ENCODE data around the gene CPM.
"Not testable (repeated sequence)": the region's sequence is repeated elsewhere in the genome, so short reads cannot be mapped to it uniquely, and the experiment has no call there.

CPM gene

GRCh38 chr12:68876461-68876860 is 56.5 kb downstream of the CPM start:
- no peak for DNase-seq

DNA sequence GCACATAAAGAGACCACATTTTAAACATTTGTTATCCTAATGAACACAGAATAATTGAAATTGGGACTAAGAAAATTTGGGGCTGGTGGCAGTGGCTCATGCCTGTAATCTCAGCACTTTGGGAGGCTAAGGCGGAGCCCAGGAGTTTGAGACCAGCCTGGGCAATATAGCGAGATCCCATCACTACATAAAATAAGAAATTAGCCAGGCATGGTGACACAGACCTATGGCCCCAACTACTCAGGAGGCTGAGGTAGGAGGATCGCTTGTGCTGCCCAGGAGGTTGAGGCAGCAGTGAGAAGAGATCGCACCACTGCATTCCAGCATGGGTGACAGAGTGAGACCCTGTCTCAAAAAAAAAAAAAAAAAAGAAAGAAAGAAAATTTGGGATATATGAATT is 59.7 kb downstream of the CPM start:
- no peak for DNase-seq

GRCh38 chr12:68871921-68872320 is 61.0 kb downstream of the CPM start:
- DNase-seq: no peak

DNA sequence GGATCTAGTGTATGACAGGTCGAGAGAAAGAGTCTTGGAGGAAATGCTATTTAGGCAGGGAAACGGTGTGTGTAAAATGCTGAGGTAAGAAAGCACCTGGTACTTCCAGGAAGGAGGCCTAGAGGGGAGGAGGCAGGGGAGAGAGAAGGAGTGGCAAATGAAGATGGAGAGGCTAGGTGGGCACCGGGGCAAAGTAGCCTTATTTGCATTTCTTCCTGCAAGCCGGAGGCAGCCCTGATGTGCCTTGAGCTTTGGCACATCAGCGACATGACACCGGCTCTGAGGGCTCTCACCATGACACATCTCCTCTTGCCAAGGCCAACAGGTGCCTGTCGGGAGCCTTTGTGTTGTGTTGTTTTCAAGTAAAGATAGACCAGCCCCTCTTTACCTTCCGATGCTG is 61.6 kb downstream of the CPM start:
- DNase-seq: no peak

- DNase-seq: no peak
Measured at GRCh38 chr12:68870443-68870842, 62.5 kb downstream of the CPM start.

DNA sequence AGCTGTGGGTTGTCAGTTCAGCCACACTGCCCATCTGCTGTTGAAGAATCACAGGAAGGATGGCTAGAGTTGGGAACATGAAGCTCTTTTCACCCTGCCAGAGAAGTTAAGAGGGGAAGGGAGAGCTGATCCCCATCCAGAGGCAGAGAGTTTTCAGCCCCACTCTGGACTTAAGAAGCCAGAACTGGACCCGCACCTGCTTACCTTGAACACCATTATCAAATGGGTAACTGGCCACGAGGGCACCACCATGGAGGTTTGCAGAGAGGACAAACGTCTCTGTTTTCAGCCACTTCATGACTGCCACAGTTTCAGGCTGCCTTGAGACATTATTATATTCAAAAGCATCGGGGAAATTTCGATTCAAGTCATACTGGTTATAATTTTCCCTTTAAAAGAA is 63.0 kb downstream of the CPM start:
- no peak for DNase-seq

GRCh38 chr12:68868043-68868790 is 64.8 kb downstream of the CPM start:
- DNase-seq: no peak

DNA sequence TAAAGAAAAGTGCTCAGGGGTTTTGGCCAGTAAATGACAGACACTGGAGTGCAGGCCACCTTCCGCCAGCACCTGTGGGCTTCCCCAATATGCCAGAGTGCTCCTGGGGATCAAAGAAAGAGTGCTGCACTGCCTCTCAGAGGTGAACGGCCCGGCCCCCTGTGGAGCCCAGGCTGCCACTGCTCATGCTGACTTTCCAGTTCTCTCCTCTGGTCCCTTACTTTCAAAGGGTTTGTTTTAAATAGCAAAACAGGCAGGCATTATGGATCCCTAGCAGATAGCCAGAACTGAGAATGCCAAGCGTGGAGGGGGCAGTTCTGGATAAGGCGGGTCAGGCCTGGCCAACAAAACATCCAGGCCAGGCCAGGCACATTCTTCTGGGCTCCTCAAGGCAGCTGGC is 65.4 kb downstream of the CPM start:
- no peak for DNase-seq

GRCh38 chr12:68866950-68867349 is 66.0 kb downstream of the CPM start:
- no peak for DNase-seq

DNA sequence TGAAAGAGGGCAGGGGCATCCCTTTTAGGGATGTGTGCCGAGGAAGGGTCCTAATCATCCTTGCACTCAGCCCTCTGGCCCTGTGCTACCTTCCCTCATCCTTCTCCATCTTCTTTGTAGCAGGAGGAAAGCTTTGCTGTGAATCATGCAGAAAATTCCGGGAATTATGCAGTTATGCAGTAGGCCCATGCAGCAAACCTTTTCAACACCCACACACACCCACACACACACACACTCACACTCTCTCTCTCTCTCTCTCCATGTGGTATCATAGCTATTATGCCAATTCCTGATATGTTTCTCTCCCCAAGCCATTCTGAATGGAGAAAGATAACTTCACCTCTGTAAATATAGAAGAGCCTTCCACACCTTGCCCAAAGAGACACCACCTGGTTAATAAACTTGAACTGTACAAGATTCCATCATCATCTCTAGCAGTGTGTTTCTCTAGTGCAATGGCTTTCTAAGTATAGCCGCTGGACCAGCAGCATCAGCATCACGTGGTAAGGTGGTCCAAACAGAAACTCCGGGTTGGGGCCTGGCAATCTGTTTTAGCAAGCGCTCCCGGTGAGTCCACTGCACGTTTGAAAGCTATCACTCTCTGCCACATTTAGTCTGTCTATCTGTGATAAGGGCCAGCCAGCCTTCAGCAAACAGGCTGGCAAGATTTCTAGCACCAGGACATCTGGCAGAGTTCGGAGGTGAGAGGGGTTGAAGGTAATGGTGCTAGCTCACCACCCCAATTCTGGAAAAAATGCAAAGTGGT is 67.4 kb downstream of the CPM start:
- DNase-seq: no peak

DNA sequence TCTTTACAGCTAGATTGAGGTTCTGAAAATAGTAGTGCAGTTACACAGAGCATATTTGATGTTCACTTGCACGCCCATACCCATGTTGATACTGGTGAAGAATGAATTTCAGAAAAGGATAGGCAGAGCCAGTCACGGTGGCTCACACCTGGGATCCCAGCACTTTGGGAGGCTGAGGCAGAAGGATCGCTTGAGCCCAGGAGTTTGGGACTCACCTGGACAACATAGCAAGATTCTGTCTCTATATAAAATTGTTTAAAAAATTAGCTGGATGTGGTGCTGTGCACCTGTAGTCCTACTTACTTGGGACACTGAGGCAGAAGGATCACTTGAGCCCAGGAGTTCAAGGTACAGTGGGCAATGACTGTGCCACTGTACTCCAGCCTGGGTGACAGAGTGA is 68.4 kb downstream of the CPM start:
- DNase-seq: no peak

- DNase-seq: not testable (repeated sequence)
Measured at GRCh38 chr12:68863886-68864454, 69.0 kb downstream of the CPM start.

DNA sequence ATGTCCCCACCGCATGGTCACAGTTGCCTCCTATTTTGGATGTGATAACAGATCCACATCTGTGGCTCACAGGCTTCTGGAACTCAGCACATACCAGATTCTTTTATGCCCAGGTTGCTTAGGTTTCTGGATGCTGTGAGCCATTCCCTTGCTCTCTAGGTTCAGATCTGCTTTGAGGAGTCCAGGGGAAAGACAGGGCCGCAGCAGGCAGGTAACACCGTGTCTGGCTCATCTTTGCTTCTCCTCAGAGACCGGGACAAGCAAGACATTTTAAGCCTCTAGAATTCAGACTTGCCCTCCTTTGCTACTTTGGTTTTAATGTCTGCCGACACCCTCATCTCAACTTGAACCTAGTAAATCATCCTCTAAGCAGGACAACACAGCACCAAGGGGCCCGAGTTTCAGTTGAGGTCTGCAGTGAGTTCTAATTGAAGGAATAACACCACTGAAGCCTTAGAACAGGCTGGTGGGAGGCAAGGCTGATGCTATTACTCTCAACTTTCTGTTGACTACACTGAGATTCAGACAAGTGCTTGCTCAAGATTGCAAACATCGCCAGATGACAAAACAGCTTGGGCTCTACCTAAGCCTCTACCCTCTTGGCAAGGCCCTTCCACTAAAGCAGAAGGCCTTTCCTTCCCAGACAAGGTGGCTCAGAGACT is 69.7 kb downstream of the CPM start:
- DNase-seq: no peak

DNA sequence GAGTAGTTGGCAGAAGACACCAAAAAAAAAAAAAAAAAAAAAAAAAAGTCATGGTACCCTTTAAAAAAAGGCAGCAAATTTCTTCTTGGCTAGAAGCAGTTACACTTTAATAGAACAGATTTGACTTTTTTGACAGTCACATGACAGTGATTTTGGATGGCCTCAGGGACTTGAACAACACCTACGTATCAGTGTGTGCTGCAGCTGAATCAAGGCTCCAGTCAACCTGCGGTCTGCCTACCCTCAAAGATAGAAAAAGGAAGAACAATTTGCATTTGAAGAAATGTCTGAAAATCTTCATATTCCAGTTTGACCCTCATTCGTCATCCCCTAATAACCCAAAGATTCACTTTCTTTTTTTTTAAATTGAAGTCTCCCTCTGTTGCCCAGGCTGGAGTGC is 71.1 kb downstream of the CPM start:
- no peak for DNase-seq

DNA sequence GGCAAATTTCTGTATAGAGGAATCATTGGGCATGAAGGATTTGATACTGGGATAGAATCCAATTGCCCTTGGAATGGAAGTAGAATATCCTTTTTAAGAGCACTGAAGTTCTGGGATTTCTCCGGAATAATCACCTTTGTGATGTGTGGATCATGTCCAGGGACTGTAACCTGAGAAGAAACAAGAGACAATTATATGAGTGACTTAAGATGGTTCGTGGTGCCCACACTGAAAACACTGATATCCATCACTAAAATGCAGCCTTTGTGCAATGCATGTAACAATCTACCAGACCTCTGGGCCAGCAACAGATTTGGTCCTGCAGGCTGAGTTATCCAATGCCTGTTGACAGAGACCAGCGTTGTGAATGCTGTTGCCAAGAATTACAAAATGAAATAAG is 76.5 kb downstream of the CPM start:
- peak; percentile 88 for DNase-seq

- no peak for DNase-seq
Measured at GRCh38 chr12:68855771-68856170, 77.2 kb downstream of the CPM start.

GRCh38 chr12:68855111-68855510 is 77.9 kb downstream of the CPM start:
- DNase-seq: no peak

GRCh38 chr12:68854554-68854953 is 78.4 kb downstream of the CPM start:
- no peak for DNase-seq

DNA sequence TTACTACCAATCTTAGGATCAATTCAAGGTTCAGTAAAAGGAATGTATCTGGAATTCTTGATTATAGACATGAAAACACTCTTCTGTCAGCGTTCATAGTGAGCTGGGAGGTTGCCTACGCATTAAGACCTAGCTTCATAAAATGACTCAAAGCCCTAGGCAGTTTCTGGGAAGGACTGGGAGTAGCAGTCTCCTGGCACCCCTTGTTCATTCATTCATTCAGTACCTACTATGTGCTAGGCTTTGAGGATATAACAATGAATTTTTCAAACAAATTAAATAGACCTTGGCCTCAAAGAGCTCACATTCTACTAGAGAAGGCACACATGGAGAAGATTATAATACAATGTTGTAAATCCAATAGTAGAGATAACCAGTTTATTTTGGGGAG is 78.9 kb downstream of the CPM start:
- no peak for DNase-seq

GRCh38 chr12:68853396-68854077 is 79.4 kb downstream of the CPM start:
- no peak for DNase-seq

- DNase-seq: no peak
Measured at GRCh38 chr12:68851592-68852306, 81.2 kb downstream of the CPM start.

DNA sequence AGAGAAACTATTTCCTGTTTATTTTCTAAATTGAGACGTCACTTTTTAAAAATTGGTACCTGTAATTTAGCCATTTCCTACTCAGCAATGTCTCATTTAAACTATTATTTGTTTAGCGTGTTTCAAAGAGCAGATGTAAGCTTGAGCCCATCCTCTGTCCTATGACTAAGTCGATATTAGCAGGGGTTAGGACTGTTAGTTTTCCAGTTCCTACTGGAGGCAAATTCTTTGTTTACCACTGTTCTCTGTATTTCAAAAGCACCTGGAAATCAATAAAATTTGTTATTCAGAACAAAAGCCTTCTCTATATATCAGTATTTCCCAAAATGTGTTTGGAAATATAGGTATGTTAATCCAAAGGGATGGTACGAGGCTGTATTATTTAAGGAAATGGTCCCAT is 82.6 kb downstream of the CPM start:
- no peak for DNase-seq

All from NCI-H1694 (cell line).